Upper lobe of right lung (tissue), 1 donor: ENCODE data around the gene RAMP3. TPM values are rescaled to one million over a fixed set of nuclear protein-coding genes. Genes with fewer than 3 reads are reported as not detected.
A peak's percentile ranks its signal among the peaks of the same experiment; 100 is the strongest.

Experiments used
- ATAC-seq: fragments of 200-7000 bp; cut with Tn5 transposase; one replicate; pipeline ENCODE4 v1.9.1; 2020; ENCODE audit warnings: mild to moderate bottlenecking, moderate library complexity
- DNase-seq: peaks from one replicate; pipeline ENCODE4 v3.0.0-alpha.2; 2020
- H3K27ac ChIP-seq: fragments of 200-600 bp; one replicate; pipeline ENCODE4 v1.8.0; 2022
- H3K27me3 ChIP-seq: fragments of 200-600 bp; one replicate; pipeline ENCODE4 v1.8.0; 2022; ENCODE audit warnings: mild to moderate bottlenecking
- H3K36me3 ChIP-seq: fragments of 200-600 bp; one replicate; pipeline ENCODE4 v1.8.0; 2022
- H3K4me1 ChIP-seq: fragments of 200-600 bp; one replicate; pipeline ENCODE4 v1.8.0; 2022
- H3K4me3 ChIP-seq: fragments of 200-600 bp; one replicate; pipeline ENCODE4 v1.8.0; 2022; ENCODE audit warnings: mild to moderate bottlenecking
- H3K9me3 ChIP-seq: fragments of 200-600 bp; one replicate; pipeline ENCODE4 v1.8.0; 2022
- intact Hi-C: fragments of 100-400 bp; cut with DNase I; formaldehyde crosslinking; loops from one replicate; pipeline ENCODE4 v1.11.0; 2022
- total RNA-seq: library from RNA; stranded (reverse); fragmentation: NEBNext Ultra II Directional; extraction: Animal tissue kit (Norgen Biotek cat#: 25700); gene quantifications from one replicate; pipeline ENCODE4 v1.2.1, GENCODE V29; 2021
- TF ChIP-seq, protein P1 (sequence below): fragments of 200-600 bp; IDR thresholded peaks from one replicate; pipeline ENCODE4 v1.8.0; 2022; ENCODE audit warnings: antibody characterized with exemption
- donor health status: DM: no; HTN: yes; CAD: no; lungs with severe emphysema.

Gene RAMP3
- total RNA-seq, 1 donor from 2014 or later = 255 TPM

DNA sequence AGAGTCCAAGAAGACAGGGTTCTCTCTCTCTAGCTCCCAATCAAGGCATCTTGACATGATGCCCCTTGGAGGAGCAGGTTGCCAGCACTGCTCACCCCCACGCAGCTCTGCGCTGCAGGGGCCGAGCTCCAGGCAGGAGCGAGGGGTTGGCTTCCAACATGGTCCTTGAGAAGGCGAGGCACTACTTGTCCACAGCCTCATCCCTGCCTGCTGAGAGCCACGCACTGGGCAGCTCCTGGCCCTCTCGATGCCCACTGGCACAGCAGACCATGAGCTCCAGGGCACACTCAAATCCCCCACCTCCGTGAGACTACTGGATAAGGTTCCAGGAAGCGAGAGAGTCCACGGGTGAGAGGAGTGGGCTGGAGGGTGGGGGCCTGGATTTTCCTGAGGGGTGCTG lies 31.1 kb downstream of the RAMP3 start:
- H3K4me1 ChIP-seq = no peaks in the 10 kb centered on the region
- H3K27me3 ChIP-seq = no peaks in the 10 kb centered on the region
- no peaks in the 10 kb centered on the region for H3K36me3 ChIP-seq
- ATAC-seq (no peak), DNase-seq (peak; percentile 44)
- H3K4me3 ChIP-seq = no peak overlapping the region
- H3K27ac ChIP-seq = no peak overlapping the region
- intact Hi-C loops = no loop called here
- no peaks in the 10 kb centered on the region for H3K9me3 ChIP-seq
- TF ChIP-seq, protein P1, sequence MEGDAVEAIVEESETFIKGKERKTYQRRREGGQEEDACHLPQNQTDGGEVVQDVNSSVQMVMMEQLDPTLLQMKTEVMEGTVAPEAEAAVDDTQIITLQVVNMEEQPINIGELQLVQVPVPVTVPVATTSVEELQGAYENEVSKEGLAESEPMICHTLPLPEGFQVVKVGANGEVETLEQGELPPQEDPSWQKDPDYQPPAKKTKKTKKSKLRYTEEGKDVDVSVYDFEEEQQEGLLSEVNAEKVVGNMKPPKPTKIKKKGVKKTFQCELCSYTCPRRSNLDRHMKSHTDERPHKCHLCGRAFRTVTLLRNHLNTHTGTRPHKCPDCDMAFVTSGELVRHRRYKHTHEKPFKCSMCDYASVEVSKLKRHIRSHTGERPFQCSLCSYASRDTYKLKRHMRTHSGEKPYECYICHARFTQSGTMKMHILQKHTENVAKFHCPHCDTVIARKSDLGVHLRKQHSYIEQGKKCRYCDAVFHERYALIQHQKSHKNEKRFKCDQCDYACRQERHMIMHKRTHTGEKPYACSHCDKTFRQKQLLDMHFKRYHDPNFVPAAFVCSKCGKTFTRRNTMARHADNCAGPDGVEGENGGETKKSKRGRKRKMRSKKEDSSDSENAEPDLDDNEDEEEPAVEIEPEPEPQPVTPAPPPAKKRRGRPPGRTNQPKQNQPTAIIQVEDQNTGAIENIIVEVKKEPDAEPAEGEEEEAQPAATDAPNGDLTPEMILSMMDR = no peak

DNA sequence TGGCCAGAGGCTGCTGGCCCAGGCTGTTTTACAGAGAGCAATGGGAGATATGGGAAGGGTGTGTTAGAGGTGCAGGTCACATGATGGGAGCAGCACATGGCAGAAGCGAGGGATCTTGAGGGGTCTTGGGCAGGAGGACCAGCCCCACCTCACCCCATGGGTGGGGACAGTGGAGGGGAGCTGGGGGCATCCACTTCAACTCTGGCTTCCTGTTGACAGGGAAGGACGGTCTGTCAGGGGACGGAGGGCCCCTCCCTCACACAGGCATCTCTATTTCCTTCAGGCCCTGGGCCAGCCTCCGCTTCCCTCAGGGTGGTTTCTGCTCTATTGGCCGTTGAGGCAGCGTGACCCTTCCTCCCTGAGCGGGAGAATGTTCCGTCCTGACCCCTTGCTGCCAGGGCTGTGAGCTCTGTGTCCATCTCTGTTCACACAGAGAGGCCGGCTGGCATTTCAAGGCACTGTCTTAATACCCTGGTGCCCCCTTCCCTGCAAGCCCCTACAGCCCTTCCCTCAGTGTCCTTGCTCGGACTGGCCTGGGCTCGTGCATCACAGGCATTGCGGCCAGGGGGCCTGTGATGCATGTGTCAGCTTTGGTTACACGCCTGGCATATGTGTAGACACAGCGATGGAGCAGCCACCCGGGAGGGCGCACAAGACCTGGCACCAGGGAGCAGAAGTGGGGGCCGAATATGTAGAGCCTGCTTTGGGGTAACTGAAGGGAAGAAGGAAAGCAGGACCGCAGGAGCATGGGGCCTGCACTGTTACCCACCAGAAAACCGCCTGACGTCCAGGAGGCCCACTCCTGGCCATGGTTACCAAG lies 31.8 kb downstream of the RAMP3 start:
- Histone ChIP-seq H3K27me3 (no peaks in the 10 kb centered on the region), H3K9me3 (no peaks in the 10 kb centered on the region), H3K36me3 (no peaks in the 10 kb centered on the region), H3K4me3 (no peak overlapping the region), H3K27ac (no peak overlapping the region), H3K4me1 (no peaks in the 10 kb centered on the region)
- TF ChIP-seq, protein P1 = no peak
- peak; percentile 9 for ATAC-seq
- peak; percentile 46 for DNase-seq
- intact Hi-C loops = no loop called here

DNA sequence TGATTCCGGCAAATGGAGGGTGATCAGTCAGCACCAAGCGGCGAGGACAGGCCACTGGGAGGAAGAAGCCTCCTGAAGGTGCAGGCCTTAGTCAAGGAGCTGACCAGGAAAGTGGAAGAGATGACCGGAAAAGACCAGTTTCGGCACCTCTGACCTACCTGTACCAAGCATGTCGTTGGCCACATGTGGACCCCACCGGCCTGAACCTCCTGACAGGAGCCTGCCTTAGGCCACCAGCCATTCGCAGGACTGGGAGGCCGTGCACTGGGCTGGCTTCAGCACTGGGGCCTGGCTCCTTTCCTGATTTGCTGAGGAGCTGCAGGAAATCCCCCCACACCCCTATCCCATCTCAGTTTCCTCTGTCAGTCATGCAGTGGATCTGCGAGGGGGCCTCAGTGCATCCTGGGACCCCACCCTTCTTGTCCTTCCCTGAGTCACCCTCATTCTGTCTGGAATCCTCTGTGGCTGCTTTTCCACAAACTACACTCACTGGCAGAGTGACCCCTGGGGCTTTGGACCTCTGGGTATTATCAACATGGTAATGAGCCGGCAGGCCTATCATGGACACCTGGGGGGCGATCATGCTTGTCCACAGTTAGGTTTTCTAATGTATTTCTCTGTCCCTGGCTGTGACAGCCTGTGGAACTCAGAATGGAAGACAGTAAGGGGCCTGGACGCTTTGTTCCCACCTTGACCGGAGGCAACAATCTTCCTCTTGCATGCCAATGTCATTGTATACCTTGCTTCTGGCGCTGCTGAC lies 33.0 kb downstream of the RAMP3 start:
- Histone ChIP-seq H3K4me1 (no peaks in the 10 kb centered on the region), H3K4me3 (no peak overlapping the region), H3K27me3 (no peaks in the 10 kb centered on the region), H3K27ac (peak overlapping the region; percentile 11), H3K36me3 (no peaks in the 10 kb centered on the region), H3K9me3 (no peaks in the 10 kb centered on the region)
- intact Hi-C loops = no loop called here
- DNase-seq (peak; percentile 47), ATAC-seq (no peak)
- TF ChIP-seq, protein P1 = no peak

DNA sequence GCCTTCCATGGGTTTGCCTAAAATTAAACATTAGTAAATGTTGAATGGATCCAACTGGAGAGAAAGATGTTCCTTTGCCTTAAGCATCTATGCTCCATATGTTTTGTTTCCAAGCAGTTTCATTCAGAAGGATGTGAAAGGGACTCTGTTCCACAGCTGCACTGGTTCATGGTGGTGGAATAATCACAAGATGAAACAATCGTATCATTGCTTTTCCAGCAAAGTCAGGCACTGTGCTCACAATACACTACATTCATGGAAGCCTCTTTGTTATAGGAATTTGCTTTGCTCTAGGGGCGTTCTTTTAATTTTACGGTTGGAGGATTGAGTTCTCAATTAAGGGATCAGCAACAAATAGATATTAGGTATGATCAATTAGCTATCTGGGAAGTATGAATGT lies 33.8 kb downstream of the RAMP3 start:
- DNase-seq = no peak
- Histone ChIP-seq H3K27me3 (no peaks in the 10 kb centered on the region), H3K27ac (no peak overlapping the region), H3K4me1 (no peaks in the 10 kb centered on the region), H3K4me3 (no peak overlapping the region), H3K9me3 (no peaks in the 10 kb centered on the region), H3K36me3 (no peaks in the 10 kb centered on the region)
- intact Hi-C loops = no loop called here
- TF ChIP-seq, protein P1 = no peak
- no peak for ATAC-seq

DNA sequence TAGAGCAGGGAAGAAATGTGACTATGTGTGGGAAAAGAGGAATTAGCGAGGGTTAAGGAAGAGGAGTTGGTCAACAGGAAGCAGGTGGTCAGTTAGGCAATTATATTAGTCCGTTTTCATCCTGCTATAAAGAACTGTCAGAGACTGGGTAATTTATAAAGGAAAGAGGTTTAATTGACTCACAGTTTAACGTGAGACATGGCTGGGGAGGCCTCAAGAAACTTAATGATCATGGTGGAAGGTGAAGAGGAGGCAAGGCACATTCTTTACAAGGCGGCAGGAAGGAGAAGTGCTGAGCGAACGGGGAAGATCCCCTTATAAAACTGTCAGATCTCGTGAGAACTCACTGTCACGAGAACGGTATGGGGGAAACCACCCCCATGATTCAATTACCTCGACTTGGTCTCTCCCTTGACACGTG lies 35.0 kb downstream of the RAMP3 start:
- H3K4me3 ChIP-seq = no peak overlapping the region
- TF ChIP-seq, protein P1 = no peak
- DNase-seq (no peak), ATAC-seq (peak; percentile 42)
- intact Hi-C loops = no loop called here
- no peaks in the 10 kb centered on the region for H3K4me1 ChIP-seq
- H3K27ac ChIP-seq = no peak overlapping the region
- no peaks in the 10 kb centered on the region for H3K27me3 ChIP-seq
- H3K36me3 ChIP-seq = no peaks in the 10 kb centered on the region
- no peaks in the 10 kb centered on the region for H3K9me3 ChIP-seq
